SHP77 treated with DMSO at 0.1 percent for 48 hours (cell line): Measurements from ENCODE around the gene ST7.
"Not testable (repeated sequence)": the region's sequence is repeated elsewhere in the genome, so short reads cannot be mapped to it uniquely, and the experiment has no call there.

Experiments used
- DNase-seq: peaks from one replicate; lab custom pipeline; 2025; lab: John Stamatoyannopoulos, UW

Gene ST7

DNA sequence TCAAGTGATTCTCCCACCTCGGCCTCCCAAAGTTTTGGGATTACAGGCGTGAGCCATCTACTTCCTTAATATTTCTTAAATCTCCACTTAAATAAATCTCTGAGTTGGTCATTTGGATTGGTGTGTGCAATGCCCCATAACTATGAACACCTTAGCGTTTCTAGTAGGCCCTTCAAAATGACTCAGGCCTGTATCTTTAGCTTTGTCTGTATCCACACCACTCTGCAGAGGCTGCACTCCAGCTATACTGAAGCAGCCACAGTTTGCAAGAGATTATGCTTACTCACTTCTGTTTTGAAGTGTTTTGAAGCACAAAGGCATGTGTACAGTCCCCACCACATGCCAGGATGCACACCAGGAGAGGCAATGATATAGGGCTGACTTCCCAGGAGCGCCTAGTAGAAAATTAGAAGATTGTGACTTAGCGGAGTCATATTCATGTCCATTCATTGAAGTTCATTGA lies 2.4 kb upstream of the ST7 start:
- no peak for DNase-seq

DNA sequence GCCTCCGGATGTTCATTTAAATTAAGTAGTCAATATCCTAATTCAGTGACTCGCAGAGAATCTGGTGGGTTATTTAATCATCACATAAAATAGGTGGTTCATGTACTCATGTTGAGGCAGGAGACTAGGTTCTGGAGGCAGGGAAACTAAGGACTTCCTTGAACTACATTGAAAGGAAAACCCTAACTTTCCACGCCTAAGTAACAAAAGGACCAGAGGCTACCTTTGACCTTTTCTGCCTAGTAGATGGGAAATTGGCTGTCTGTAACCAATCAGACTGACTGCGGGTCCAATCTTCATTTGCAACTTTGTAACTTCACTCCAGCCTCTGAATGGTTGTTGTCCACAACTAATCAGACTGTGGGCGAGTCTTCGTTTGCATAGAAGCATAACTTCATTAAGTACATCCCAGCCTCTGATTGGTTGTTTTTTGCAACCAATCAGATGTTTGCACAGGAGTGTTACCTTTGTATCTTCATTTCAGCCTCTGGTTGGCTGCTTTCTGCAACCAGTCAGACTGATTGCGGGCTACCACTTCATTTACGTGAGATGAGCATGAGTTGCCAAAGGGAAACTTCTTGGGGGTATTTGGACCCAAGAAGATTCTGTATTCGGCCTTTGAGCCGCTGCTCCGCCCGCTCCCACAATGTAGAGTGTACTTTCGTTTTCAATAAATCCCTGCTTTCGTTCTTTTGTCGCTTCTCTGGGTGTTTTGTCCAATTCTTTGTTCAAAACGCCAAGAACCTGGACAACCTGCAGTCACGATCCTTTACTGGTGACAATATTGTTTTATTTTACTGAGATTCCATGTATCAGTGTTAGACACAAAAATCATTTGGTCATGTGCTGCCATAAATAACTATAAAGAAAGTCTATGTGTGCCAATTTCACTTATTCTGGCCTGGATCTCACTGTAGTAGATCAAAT lies 1.7 kb upstream of the ST7 start:
- no peak for DNase-seq

DNA sequence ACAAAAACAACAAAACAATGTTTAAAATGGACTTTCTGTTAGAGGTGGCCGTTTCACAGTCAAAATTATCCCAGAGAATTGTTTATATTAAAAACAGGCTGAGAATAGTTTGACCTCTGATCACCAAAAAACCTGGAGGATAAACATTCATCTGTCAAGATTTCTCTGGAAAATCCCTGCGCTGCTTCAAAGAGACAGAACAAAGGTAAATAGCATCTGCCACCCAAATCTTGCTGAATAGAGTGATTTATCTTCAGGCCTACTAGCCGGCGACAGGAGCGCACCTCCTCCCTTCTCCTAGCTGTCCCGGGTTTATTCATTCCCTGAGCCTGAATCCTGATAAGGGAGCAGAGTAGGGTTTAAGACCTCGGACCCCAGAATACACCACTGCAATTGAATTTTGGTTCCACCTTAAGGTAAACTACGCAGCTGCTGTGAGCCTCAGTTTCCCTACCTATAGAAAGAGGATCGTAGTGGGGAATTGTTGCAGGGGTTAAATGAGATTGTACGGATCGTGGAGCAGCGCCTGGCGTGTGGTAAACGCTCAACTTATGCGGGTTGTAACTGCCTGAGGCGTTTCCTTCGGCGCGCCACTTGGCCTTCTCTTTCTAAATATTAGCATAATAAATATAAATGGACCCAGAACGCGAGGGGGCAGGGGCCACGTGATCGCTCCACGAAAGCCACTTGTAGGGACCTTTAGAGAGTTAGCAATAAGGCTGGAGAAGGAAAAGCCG lies 498 bp upstream of the ST7 start:
- peak; percentile 56 for DNase-seq

DNA sequence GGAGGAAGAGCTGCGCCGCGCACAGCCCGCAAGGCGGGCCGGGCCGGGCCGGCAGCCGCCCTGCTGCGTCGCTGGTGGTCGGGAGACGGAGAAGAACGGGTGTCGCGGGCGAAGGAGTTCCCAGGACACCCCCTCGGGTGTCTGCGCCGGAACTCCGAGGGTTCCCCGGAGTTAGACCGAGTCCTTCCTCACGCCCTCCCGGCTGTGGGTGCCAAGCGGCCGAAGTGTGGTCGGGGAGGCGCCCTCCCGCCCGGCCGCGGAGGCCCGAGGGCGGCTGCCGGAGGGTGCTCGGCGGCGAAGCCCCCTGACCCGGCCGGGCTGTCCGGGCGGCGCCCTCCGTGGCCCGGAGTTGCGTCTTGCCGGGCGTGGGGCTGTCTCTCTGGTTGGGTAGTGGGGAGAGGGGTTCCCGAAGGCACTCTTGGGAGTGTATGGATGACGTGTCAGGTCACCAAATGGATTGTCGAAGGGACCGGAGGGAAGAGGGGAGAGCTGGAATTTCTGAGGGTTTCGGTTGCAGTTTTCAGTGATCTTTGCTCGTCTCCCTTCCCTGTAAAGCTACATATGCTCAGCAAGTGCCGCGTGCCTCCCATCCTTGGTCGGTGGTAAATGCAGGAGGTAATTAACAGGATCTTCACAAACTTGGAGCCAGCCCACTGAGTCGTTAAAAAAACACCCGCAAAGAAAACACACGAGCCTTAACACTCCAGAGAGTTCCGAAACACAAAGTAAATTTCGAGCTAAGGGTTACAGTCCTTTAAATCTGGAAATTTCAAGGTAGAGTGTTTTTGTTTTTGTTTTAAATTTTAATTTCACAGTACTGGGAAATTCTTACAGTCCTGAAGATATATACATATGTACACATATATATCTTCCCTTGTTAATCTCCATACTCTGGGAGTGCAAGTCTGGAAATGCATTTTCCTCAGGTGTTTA lies 871 bp downstream of the ST7 start:
- peak; percentile 22 for DNase-seq

DNA sequence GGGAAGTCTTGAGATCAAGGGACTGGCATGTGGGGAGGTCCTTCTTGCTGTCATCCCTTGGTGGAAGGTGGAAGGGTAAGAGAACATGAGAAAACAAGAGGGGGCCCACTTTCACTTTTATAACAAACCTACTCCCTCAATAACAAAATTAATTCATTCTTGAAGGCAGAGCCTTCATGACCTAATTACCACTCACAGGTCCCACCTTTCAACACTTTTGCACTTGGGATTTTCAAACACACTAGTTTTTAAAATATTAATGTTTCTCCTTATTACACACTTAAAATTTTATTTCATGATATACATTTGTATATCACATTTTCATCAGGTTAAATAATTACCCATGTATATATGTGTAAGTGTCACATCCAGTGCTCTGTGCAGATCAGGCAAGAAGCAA lies 2.0 kb downstream of the ST7 start:
- no peak for DNase-seq

DNA sequence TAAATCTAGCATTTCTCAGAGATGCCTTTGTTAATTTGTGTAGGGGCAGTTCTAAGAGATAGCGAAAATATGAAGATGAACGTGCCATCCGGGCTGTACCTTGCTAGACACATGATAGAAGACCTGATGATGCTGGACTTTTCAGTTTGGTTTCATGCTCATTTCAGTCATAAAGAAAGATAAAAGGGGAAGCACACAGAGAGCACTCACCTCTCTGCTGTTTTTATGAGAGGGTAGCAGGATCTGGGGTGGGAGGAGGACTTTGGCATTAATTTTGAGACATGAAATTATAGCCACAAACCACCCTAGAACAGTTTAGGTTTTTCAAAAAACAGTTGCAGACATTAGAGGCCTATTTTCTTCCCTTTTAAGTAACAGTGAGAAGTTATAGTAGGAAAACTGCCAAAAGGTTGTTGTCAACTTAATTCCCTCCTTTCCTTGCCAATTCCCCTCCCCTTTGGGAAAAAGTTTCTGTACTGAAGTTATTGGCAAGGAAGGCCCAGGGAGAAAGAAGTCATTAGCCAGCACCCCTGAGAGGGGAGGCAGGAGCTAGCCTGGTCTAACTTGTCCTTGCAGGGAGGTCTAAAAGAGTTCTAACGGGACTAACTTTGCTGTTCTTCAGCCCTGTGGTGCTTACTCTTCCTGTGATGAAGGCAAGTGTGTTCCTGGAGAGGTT lies 2.6 kb downstream of the ST7 start:
- DNase-seq, result no peak

DNA sequence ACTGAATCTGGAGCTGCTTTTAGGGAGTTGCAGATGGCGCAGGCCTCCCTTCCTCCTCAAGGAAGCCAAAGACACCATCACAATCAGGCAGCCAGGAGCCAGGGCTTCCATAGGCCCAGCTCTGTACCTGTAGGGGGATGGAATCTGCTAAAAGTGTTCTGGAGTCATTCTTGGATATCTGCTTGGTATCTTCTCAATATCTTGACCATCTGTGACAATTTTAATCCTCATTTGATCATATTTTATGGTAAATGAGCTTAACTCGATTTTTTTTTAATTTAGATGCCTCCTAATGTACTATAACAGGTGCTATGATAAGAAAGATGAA lies 3.1 kb downstream of the ST7 start:
- DNase-seq, result no peak

DNA sequence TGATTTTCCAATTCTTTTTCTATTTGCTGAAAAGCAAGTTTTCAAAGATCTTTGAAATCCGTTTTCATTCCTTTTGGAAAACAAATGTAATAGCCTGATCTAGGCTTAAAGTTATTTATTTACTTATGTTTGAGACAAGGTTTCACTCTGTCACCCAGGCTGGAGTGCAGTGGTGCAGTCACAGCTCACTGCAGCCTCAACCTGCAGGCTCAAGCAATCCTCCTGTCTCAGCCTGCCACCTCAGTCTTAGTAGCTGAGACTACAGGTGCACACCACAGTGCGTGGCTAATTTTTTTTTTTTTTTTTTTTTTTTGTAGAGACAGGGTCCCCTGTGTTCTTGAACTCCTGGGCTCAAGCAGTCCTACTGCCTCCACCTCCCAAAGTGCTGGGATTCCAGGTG lies 4.6 kb downstream of the ST7 start:
- no peak for DNase-seq

DNA sequence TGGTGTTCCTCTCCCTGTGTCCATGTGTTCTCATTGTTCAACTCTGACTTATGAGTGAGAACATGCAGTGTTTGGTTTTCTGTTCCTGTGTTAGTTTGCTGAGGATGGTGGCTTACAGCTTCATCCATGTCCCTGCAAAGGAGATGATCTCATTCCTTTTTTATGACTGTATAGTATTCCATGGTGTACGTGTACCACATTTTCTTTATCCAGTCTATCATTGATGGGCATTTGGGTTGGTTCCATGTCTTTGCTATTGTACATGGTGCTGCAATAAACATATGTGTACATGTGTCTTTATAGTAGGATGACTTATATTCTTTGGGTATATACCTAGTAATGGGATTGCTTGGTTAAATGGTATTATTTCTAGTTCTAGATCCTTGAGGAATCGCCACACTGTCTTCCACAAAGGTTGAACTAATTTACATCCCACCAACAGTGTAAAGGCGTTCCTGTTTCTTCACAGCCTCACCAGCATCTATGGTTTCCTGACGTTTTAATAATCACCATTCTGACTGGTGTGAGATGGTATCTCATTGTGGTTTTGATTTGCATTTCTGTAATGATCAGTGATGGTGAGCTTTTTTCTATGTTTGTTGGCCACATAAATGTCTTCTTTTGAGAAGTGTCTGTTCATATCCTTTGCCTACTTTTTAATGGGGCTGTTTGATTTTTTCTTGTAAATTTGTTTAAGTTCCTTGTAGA lies 8.8 kb downstream of the ST7 start:
- not testable (repeated sequence) for DNase-seq

DNA sequence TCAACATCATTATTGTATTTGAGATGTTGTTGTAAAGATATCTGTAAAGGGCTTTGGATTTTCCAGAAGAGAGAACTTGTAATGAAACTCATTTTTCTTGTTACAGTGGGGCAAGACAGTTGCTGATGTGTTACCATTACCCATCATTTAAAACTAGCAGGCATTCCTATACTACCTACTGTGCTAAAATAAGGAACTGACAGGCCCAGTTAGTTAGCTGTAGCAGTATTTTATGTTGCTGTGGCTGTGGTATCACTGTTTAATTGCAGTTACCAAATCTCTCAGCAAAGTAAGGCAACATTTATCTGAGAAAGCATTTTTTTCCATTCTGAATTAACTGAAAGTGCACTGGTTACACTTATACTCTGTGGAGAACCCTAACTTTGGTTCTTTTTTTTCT lies 9.9 kb downstream of the ST7 start:
- DNase-seq, result no peak

DNA sequence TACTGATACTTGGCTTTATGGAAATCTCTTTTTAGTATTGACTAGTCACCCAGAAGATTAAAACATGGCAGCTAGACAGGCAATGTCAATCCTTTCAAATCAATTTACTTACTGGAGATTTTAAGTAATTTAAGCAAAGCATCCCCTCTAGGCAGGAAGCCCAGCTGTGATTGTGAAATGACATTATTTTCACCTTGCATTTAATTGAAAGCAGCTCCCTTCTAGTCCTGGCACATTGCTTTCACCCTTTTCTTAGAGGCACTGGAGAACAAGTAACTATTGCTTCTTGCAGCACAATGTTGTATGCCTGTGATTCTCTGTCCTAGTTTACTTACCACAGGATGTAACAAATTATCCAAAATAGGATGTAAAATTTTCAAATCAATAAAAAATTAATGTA lies 13.3 kb downstream of the ST7 start:
- DNase-seq, result no peak

DNA sequence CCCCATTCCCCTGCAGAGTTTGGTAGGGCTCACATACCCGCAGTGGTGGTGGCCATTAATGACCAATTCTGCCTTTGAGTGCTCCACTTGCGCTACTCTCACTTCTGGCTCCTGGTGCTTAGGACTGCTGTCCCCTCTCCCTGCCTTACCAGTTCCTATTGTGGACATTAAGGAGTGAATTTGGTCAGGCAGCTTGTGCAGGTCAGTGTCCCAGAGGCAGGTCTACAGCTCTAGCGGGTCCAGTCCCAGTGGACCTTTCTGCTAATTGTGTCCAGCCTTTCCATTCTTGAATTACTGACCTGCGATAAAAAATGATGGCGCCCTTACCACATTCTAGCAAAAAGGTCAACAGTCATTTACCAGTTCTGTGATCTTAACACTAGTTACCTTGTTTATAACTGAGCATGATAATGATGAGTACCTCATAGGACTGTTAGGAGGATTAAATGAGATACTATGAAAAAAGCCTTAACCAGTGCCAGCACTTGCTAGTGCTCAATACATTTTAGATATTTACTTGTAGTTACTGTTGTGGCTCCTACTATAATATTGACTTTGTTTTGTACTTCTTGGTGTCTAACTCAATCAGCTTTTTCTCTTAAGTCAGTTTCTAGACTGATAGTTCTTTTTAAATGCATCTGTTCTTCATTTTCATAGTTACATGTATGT lies 14.1 kb downstream of the ST7 start:
- no peak for DNase-seq

DNA sequence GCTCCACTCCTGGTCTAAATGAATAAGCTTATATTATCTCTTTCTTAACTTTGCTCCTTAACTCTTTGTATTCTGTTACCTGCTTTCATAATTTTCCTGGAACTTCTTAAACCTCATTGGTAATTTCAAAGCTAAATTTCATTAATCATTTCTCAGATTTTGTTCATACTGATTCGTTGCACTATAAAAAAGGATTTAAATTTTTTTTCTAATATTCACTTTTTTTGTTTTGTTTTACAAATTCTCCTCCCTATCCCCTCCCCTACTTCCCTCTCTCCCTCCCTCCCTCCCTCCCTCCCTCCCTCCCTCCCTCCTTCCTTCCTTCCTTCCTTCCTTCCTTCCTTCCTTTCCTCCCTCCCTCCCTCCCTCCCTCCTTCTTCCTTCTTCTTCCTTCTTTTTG lies 14.7 kb downstream of the ST7 start:
- DNase-seq, result no peak

DNA sequence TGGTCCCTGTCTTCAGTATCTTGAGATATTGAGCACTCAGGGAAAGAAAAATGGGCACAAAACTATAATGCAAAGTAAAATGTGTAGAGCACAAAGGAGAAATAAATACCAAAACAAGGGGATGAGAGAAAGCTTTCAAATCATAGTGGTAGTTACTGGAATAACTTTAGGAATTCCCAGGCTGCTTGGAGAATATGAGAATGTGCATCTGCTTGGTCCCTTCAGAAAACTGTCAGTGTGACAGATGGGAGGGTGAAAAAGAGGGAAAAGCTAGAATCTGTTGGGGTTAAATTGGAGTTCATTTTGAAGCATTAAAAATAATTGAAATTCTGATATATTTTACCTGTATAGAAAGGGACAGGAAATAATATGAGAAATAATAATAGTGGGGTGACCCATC lies 15.3 kb downstream of the ST7 start:
- DNase-seq, result no peak

DNA sequence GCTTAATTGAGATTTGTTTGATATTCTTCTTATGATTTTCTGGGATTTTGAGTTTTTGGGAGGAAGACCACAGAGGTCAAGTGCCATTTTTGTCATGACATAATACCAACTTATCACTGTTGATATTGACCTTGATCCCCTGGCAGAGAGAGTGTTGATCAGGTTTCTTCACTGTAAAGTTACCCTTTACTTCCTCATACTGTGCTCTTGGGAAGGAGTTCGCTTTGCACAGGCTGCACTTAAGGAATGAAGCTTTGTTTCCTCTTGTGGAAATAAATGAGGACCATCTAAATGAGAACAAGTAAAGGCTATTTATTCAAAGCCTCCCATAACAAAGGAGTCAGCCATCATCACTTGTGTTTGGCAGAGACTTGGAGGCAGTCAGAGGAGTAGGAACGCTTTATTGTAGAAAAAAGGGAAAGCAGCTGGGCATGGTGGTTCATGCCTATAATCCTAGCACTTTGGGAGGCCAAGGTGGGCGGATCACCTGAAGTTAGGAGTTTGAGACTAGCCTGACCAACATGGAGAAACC lies 16.1 kb downstream of the ST7 start:
- no peak for DNase-seq

DNA sequence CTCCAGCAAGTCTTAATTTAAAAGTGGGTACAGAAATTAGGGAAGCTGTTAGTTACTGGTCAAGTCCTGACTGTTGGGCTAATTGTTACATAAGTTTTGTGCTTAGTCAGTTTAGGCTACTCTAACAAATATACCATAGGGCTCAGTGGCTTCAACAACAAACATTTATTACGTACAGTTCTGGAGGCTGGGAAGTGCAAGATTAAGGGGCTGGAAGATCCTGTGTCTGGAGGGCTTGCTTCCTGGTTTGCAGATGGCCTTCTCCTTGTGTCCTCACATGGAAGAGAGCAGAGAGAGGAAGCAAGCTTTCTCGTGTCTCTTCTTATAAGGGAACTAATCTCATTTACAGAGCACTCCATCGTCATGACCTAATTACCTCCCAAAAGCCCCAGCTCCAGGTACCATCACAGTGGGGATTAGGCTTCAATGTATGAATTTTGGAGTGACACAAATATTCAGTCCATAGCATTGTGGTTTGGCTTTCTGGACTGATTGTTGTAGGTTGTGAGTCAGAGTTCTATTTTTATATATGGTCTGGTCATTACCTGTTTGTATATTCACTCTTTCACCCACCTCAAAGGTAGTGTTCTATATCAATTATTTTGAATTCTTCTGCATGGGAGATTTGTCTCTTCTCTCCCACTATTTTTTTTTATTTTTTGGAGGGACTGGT lies 17.1 kb downstream of the ST7 start:
- no peak for DNase-seq

DNA sequence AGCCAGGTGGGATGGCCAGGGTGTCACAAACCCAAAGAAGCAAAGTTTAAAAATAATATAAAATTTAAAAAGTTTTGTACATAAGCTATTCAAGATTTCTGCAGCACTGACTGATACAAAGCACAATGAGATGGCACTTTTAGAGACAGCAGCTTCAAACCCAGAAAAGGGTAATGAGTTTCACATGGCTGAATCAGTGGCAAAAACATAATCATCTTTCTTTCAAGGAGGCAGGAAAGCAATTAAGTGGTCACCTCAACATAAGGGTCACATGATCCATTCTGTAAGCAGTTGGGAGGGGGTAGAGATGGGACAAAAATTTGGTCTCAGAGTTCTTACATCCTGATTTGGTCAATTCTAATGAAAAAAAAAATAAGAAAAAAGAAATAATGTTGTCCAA lies 17.9 kb downstream of the ST7 start:
- not testable (repeated sequence) for DNase-seq

DNA sequence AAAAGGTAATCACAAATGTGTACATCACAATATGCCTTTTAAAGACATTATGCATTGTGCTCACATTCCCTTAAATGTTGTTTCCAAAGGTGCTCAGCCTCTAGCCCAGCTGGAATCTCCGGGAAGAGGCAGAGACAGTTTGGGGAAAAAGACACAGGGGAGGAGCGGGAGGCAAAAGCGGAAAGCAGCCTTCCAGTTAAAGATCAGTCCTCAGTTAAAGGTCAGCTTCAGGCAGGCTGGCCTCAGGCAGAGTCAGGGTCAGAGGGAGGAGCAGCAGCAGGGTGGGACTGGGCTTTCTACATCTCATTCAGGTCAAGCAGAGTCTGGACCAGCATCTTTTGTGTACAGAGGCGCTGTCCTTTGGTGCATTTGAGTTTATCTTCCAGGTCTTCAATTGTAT lies 18.6 kb downstream of the ST7 start:
- no peak for DNase-seq

DNA sequence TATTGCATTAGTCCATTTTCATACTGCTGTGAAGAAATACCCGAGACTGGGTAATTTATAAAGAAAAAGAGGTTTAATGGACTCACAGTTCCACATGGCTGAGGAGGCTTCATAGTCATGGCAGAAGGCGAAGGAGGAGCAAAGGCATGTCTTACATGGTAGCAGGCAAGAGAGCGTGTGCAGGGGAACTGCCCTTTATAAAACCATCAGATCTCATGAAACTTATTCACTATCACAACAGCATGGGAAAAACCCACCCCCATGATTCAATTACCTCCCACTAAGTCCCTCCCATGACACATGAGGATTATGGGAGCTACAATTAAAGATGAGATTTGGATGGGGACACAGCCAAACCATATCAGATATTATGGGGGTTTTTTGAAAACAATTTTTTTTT lies 21.7 kb downstream of the ST7 start:
- not testable (repeated sequence) for DNase-seq

DNA sequence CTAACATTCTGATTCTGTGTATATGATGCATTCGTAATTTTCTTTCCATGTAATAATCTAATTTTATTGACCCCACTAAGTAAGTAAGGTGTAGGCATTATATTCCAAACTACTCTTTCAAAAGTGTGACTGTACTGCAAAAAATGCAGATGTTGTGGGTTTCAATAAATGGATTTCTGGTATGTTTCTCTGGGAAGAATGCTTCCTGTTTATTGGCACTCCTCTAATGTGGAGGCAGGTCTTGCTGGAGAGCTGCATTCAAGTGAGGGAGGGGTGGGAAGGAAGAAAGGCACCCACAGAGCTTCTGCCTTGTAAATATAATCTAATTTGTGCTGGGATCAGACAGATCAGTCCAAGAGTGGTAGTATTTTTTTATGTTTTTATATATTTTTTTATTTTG lies 23.9 kb downstream of the ST7 start:
- no peak for DNase-seq
